GM19238 (cell line): Measurements from ENCODE around the gene ASCL2.

Source experiments
- DNase-seq: peaks from one replicate; pipeline ENCODE4 v3.0.0; 2011; ENCODE audit warnings: low spot score; ENCODE audit not compliant: insufficient read length

Gene ASCL2

GRCh38 chr11:2234963-2235362, 35.4 kb downstream of the ASCL2 start:
- no peak for DNase-seq

DNA sequence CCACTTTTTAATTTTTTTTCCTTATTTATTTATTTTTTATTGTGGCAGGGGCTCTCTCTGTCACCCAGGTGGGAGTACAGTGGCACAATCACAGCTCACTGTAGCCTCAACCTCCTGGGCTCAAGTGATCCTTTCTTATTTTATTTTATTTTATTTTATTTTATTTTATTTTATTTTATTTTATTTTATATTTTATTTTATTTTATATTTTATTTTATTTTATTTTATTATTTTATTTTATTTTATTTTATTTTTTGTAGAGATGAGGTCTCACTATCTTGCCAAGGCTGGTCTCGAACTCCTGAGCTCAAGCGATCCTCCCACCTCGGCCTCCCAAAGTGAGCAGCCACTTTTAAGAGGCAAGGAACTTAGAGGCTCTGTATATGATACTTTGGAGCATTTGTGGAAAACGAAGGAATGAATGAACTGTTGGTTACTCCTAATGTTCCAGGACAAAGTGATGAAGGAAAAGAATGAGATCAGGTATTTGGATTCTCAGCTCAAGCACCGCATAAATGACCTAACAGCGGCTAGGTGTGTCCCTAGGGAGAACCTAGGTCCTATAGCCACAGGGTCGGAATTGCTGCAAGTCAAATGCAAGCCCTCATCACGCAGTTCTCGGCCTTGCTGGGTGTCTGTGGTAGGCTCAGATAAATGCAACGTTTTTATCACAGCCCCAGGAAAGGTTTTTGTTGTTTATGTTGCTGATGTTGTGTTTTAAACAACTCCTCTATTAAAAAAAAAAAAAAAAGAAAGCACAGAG, 36.5 kb downstream of the ASCL2 start:
- no peak for DNase-seq

DNA sequence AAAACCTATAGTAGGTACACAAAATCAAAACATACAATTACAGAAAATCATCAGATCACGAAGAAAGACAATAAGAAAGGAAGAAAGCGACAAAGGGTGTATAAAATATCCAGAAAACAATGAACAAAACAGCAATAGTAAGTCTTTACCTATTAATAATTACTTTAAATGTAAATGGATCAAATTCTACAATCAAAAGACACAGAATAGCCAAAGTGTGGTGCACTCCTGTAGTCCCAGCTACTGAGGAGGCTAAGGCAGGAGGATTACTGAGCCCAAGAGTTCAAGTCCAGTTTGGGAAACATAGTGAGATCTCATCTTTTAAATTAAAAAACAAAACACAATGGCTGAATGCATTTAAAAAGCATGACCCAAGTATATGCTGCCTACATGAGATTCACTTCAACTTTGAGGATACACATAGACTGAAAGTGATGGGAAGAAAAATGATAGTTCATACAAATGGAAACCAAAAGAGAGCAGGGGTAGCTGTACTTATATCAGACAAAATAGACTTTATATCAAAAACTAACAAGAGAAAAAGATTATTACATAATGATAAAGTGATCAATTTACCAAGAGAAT, 40.6 kb downstream of the ASCL2 start:
- DNase-seq = no peak

- DNase-seq = no peak
Observed at GRCh38 chr11:2224254-2224653, 46.1 kb downstream of the ASCL2 start.

GRCh38 chr11:2223153-2223794, 47.1 kb downstream of the ASCL2 start:
- DNase-seq = no peak

GRCh38 chr11:2222451-2222850, 47.9 kb downstream of the ASCL2 start:
- no peak for DNase-seq

DNA sequence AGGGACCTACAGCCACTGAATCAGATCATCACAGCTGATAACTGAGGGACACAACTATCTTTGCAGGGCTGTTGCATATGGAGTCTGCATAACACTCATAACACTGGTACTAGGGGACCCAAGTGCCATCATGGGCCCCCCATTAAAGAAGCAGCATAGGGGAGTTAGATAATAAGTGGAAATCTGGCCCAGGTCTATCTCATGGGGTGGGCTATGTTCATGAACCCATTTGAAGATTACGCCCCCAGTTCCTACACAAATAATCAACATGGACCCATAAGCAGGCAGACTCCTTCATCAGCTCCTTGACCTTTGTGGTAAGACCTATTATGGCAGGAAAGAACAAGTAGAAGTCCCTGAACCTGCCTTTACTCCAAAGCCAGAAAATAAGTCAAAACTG, 48.8 kb downstream of the ASCL2 start:
- DNase-seq = no peak

DNA sequence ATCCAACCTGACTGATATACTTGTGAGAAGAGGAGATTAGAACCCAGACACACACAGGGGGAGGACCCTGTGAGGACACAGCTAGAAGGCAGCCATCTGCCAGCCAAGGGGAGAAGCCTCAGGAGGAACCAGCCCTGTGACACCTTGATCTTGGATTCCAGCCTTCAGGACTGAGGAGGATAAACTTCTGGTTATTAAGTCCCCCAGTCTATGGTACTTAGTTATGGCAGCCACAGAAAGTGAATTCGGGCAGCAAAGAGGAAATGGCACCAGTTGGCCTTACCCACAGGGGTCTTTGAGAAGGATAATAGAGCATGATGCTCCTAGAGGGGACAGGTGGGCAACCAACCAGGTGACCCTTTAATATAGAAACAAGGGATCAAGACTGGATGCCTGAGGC, 49.4 kb downstream of the ASCL2 start:
- DNase-seq = no peak

GRCh38 chr11:2220173-2220771, 50.1 kb downstream of the ASCL2 start:
- no peak for DNase-seq

DNA sequence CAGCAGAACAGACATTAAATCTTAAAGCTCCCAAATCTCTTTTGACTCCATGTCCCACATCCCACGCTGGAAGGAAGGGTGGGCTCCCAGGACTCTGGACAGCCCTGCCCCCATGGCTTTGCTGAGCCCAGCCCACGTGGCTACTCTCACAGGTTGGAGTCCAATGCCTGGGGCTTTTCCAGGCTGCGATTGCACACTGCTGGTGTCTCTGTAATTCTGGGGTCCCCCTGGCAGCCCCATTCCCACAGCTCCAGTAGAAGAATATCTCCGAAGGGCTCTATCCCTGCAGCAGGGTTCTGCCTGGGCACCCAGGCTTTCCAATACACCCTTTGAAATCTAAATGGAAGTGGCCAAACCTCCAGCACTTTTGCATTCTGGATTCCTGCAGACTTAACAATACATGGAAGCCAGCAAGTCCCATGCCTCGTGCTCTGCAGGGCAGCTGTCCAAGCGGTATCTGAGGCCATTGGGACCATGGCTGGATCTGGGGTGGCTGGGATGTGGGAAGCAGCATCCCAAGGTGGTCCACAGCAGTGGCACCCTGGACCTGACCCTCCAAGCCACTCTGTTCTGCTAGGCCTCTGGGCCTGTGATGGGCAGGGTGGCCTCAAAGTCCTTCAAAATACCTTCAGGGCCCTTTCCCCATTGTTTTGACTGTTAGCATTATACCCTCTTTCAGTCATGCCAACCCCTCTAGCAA, 50.9 kb downstream of the ASCL2 start:
- DNase-seq = no peak
